GM12801 (cell line): ENCODE results near the gene ACOX2.

Experiments
- TF ChIP-seq, protein P1 (sequence below): IDR thresholded peaks from one replicate; pipeline ENCODE4 v1.5.1; 2011; ENCODE audit warnings: control low read depth; ENCODE audit not compliant: insufficient read length; ENCODE audit errors: extremely low read depth

The ACOX2 gene

DNA sequence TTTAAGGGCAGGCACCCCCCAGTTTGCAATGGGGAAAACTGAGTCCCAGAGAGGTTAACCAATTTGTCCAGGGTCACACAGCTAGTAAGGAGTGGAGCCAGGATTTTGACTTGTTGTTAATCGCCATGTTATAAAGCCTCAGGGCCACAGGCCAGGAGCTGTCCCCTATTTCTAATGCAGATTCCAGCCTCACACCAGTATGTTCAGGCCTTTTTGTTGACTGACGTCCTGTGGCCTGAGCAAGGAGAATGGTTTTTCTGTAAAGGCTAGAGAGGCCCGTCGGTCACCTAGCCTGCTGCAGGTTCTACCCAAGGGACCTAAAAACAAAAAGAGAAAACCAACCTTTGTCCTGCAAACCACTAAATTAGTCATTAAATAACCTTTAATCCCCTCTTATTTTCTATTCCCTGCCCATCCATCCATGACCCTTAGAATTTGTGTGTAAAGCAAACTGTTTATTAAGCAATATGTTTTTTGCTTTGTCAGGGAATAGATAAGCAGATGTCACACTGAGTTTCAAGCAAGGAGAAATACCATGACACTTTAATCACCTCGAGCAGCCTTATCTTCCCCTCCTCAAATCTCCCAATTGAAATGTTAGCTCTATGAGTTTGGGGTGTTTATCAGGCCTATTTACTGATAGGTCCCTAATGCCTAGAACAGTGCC lies 14.1 kb downstream of the ACOX2 start:
- TF ChIP-seq, protein P1, sequence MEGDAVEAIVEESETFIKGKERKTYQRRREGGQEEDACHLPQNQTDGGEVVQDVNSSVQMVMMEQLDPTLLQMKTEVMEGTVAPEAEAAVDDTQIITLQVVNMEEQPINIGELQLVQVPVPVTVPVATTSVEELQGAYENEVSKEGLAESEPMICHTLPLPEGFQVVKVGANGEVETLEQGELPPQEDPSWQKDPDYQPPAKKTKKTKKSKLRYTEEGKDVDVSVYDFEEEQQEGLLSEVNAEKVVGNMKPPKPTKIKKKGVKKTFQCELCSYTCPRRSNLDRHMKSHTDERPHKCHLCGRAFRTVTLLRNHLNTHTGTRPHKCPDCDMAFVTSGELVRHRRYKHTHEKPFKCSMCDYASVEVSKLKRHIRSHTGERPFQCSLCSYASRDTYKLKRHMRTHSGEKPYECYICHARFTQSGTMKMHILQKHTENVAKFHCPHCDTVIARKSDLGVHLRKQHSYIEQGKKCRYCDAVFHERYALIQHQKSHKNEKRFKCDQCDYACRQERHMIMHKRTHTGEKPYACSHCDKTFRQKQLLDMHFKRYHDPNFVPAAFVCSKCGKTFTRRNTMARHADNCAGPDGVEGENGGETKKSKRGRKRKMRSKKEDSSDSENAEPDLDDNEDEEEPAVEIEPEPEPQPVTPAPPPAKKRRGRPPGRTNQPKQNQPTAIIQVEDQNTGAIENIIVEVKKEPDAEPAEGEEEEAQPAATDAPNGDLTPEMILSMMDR, result no peak

DNA sequence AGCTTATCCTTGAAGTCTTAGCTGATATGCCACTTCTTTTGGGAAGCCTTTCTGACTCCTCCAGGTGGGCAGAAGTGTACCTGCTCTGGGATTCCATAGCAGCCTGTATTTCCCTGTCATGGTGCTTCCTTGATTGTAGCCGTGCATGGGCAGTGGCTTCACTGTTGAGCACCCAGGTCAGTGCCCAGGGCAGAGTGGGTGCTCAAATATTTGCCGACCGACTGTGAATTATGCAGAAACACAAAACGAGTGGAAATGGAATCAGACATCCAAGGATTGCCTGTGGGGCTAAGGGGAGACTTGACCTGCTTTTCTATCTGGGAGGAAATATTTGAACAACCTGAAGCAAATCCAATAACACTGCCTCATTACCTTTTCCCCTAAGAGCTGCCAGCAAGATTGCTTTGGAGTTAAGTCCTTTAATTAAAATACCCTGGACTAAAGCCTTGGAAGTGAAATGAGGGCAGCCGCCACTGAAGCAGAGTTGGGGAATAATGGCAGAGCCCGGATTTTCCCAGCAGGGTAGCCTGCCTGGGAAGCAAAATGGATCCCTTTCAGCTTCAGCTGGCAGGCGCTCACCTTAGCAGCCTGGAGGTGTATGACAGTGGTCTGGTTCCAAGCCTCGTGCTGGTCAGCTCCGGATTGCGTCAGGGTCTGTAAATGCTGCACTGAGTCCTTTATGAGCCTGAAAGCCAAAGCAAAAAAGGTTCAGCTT lies 14.9 kb downstream of the ACOX2 start:
- TF ChIP-seq, protein P1, result no peak

DNA sequence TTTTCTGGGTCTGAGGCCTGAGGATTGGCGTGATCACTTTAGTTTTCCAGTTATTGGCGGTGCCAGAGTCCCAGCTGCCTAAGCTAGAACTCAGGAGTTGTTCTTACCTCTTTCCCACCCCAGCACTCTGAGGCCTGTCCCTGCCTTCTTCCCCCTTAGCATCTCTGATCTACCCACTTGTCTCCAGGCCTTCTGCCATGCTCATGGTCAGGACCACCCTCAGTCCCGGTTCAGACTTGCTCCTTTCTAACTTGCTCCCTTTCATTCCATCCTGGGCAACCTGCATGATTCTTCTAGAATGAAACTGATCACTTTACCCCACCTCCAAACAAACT lies 15.7 kb downstream of the ACOX2 start:
- TF ChIP-seq, protein P1, result no peak

- TF ChIP-seq, protein P1, result no peak
These were observed 16.3 kb downstream of the ACOX2 start for GRCh38 chr3:58520403-58521335.

- TF ChIP-seq, protein P1, result no peak
These were observed 17.2 kb downstream of the ACOX2 start for GRCh38 chr3:58519668-58520402.

DNA sequence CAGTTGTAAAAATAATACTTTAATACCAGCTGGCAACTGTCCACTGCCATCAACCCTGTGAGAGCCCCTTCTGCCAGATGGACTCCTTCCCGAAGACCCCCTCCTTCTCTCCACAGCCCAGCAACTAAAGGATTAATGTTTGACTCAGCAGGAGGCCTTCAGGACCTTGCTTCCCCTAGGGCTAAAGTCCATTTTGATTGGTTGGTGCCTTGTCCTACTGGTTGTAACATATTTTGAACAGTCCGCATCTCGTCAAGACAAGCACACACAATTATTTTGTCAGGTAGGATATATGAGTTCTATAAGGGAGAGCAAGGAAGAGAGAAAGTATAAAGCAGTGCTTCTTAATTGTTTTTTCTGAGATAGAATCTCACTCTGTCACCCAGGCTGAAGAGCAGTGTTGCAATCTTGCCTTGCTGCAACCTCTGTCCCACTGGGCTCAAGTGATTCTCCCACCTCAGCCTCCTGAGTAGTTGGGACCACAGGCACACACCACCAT lies 18.6 kb downstream of the ACOX2 start:
- TF ChIP-seq, protein P1, result no peak

GRCh38 chr3:58514405-58514804 lies 22.6 kb downstream of the ACOX2 start:
- TF ChIP-seq, protein P1, result no peak
